HCT116 (cell line): Measurements from ENCODE around the gene RFX1.

Experiments used
- CBX3 ChIP-seq: IDR thresholded peaks from 2 replicates; pipeline ENCODE4 v1.6.1; 2012; ENCODE audit warnings: low read depth
- CEBPB ChIP-seq: IDR thresholded peaks from 2 replicates; pipeline ENCODE4 v1.6.1; 2012; ENCODE audit warnings: low read depth
- EGR1 ChIP-seq: IDR thresholded peaks from 2 replicates; pipeline ENCODE4 v1.6.1; 2012; ENCODE audit warnings: low read depth
- EZH2 ChIP-seq: fragments of 200-600 bp; sonication (generic); IDR thresholded peaks from 2 replicates; pipeline ENCODE4 v1.6.1; 2017; ENCODE audit warnings: antibody characterized with exemption, mixed run types
- EZH2phosphoT487 ChIP-seq: fragments of 200-600 bp; IDR thresholded peaks from 2 replicates; pipeline ENCODE4 v1.6.1; 2018; ENCODE audit warnings: antibody characterized with exemption, borderline replicate concordance
- POLR2A ChIP-seq: IDR thresholded peaks from 2 replicates; pipeline ENCODE4 v1.7.0; 2011; ENCODE audit warnings: borderline replicate concordance; ENCODE audit not compliant: insufficient read depth, insufficient read length; ENCODE audit errors: extremely low read depth
- POLR2AphosphoS5 ChIP-seq: IDR thresholded peaks from 2 replicates; pipeline ENCODE4 v1.6.1; 2011; ENCODE audit warnings: mild to moderate bottlenecking, low read depth, low read length, moderate library complexity
- RAD21 ChIP-seq: IDR thresholded peaks from 2 replicates; pipeline ENCODE4 v1.6.1; 2012; ENCODE audit warnings: low read depth, mild to moderate bottlenecking
- TCF7L2 ChIP-seq: IDR thresholded peaks from 2 replicates; pipeline ENCODE4 v1.7.0; 2011; ENCODE audit warnings: borderline replicate concordance, inconsistent platforms; ENCODE audit not compliant: insufficient read depth, insufficient read length; ENCODE audit errors: extremely low read depth
- ZNF274 ChIP-seq: fragments of 200-500 bp; sonication (Bioruptor generic); IDR thresholded peaks from 2 replicates; pipeline ENCODE4 v1.6.1; 2014; ENCODE audit warnings: mild to moderate bottlenecking, low read depth, low read length, inconsistent platforms
- TF ChIP-seq, protein P1 (sequence below), 3 experiments: fragments of 200-600 bp in 1 of 3; sonication (generic) in 1 of 3; IDR thresholded peaks in 2 of 3; conservative IDR thresholded peaks in 1 of 3; 2 replicates each; pipeline ENCODE4 v1.5.1; 2012 to 2017; ENCODE audit warnings: low read depth in 2 of 3, low read length in 2 of 3, antibody characterized with exemption in 1 of 3, borderline replicate concordance in 1 of 3, control low read depth in 1 of 3, mild to moderate bottlenecking in 1 of 3, mixed read lengths in 1 of 3, mixed run types in 1 of 3, moderate library complexity in 1 of 3; ENCODE audit not compliant: insufficient read depth in 1 of 3

DNA sequence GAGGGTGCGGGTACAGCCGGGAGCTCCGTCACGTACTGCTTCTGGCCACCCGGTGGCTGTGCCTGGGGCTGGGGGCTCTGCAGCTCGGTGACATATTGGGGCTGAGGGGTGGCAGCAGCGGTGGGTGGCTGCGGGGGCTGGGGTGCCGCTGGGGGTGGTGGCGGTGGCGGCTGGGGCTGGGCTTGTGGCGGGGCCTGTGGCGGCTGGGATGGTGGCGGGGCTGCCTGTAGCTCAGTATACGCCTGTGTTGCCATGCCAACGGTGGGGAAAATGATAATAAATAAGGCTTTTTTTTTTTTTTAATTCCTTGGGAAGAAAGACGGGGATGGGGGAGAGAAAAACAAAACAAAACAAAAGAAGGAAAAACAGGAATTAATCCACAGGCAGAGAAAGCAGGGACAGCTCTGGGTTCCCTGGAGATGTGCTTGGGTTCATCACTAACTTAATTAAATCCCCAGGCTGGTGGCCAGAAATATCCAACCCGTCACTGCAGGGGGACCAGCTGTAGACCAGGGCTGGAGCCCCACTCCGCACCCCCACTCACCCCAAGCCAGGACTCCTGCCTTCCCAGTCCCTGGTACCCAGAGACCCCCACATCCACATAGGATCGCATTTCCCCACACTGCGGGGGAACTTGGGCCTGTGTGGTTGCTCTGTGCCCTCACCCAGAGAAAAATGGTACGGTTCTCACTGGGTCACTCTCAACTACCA lies 12.4 kb downstream of the RFX1 start:
- TF ChIP-seq, protein P1, sequence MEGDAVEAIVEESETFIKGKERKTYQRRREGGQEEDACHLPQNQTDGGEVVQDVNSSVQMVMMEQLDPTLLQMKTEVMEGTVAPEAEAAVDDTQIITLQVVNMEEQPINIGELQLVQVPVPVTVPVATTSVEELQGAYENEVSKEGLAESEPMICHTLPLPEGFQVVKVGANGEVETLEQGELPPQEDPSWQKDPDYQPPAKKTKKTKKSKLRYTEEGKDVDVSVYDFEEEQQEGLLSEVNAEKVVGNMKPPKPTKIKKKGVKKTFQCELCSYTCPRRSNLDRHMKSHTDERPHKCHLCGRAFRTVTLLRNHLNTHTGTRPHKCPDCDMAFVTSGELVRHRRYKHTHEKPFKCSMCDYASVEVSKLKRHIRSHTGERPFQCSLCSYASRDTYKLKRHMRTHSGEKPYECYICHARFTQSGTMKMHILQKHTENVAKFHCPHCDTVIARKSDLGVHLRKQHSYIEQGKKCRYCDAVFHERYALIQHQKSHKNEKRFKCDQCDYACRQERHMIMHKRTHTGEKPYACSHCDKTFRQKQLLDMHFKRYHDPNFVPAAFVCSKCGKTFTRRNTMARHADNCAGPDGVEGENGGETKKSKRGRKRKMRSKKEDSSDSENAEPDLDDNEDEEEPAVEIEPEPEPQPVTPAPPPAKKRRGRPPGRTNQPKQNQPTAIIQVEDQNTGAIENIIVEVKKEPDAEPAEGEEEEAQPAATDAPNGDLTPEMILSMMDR (IDR thresholded peaks at IDR 0.05 in 2 of 3, conservative IDR thresholded peaks at IDR 0.05 in 1 of 3; ENCODE audit: borderline replicate concordance in 1 of 3, insufficient read depth in 1 of 3, low read depth in 2 of 3, low read length in 2 of 3) = no peak
- TF ChIP-seq TCF7L2 (no peak), EZH2phosphoT487 (no peak), ZNF274 (no peak), POLR2AphosphoS5 (no peak), POLR2A (no peak), RAD21 (no peak), EGR1 (no peak), EZH2 (no peak), CBX3 (no peak), CEBPB (no peak)
